Upper lobe of left lung (tissue), 6 donors: Measurements from ENCODE around the gene TCEA2. TPM values are rescaled to one million over a fixed set of nuclear protein-coding genes. Genes with fewer than 3 reads are reported as not detected.
A peak's percentile ranks its signal among the peaks of the same experiment; 100 is the strongest.

Experiments
- ATAC-seq, 2 donors: fragments of 200-7000 bp; cut with Tn5 transposase; one replicate each; pipeline ENCODE4 v1.9.1; 2022; ENCODE audit warnings: mild to moderate bottlenecking in 2 of 2, moderate library complexity in 2 of 2; ENCODE audit not compliant: low FRiP score in 2 of 2
- DNase-seq, 2 donors: peaks; one replicate each; pipeline ENCODE4 v3.0.0-alpha.2; 2019 to 2020
- H3K27ac ChIP-seq, 4 donors: fragments of 200-600 bp; sonication (generic); one replicate each; pipeline ENCODE4 v1.5.1; 2016 to 2019
- H3K27me3 ChIP-seq, 4 donors: fragments of 200-600 bp; sonication (generic); one replicate each; pipeline ENCODE4 v1.5.1; 2017 to 2019
- H3K36me3 ChIP-seq, 4 donors: fragments of 200-600 bp; sonication (generic); one replicate each; pipeline ENCODE4 v1.5.1; 2016 to 2019
- H3K4me1 ChIP-seq, 4 donors: fragments of 200-600 bp; sonication (generic); one replicate each; pipeline ENCODE4 v1.5.1; 2018 to 2019
- H3K4me3 ChIP-seq, 4 donors: fragments of 200-600 bp; sonication (generic); one replicate each; pipeline ENCODE4 v1.5.1; 2017 to 2019; ENCODE audit warnings: mild to moderate bottlenecking in 2 of 4, moderate library complexity in 1 of 4
- H3K9me3 ChIP-seq, 4 donors: fragments of 200-600 bp; sonication (generic); one replicate each; pipeline ENCODE4 v1.5.1; 2018 to 2019
- EP300 ChIP-seq, 4 donors: sonication (generic); formaldehyde crosslinking; IDR thresholded peaks; one replicate each; pipeline ENCODE4 v1.5.1; 2017; ENCODE audit warnings: antibody characterized with exemption in 4 of 4, control low read depth in 2 of 4
- POLR2A ChIP-seq, 4 donors: fragments of 450-650 bp; IDR thresholded peaks; one replicate each; pipeline ENCODE4 v1.5.1; 2016 to 2017; ENCODE audit warnings: antibody characterized with exemption in 4 of 4, mild to moderate bottlenecking in 2 of 4
- POLR2AphosphoS5 ChIP-seq, 2 donors: sonication (generic); formaldehyde crosslinking; IDR thresholded peaks; one replicate each; pipeline ENCODE4 v1.5.1; 2017; ENCODE audit warnings: antibody characterized with exemption in 2 of 2
- WGBS, 2 donors: methylation state at CpG; one replicate each; pipeline ENCODE4 v1.1.5; 2017 to 2018; 5-methylcytosine and 5-hydroxymethylcytosine counted together
- total RNA-seq, 6 donors: library from RNA; depleted of rRNA in 4 of 6; stranded (reverse); fragments of >200 nt in 4 of 6; gene quantifications; one replicate each; pipeline versions ENCODE4 v1.1.0 to v1.2.1, GENCODE V29; 2016 to 2021
- TF ChIP-seq, protein P1 (sequence below), 6 experiments: fragments of 450-650 bp in 4 of 6; fragments of 200-600 bp in 2 of 6; sonication (generic) in 2 of 6; IDR thresholded peaks; one replicate each; pipeline ENCODE4 v1.5.1; 2016 to 2019; ENCODE audit warnings: antibody characterized with exemption in 6 of 6
- donor health status: DM: no; HTN: no; CAD: no; lungs with moderate emphysema.
- donor health status: DM: no; HTN: yes; CAD: no; lungs with severe emphysema.

The TCEA2 gene
- total RNA-seq, 6 donors from 2014 or later = 21.7 to 56.0 (median 28.4) TPM

DNA sequence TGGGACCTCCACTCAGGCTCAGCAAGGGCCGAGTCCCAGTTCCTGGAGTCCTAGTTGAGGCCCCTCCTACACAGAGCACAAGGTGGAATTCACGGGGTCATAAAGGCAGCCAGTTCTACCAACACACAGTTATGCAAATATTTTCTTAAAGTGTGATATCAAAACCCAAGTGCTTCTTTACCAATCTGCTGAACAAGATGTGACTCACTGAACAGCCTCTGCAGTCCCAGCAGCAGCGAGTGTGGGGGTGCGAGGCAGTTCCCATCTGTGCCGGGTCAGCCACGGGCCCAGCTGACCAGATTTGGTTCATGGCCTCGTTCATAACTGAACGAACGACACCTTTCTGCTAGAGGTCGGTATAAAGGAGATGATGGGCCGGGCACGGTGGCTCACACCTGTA lies 4.5 kb upstream of the TCEA2 start:
- TF ChIP-seq POLR2AphosphoS5 (IDR thresholded peaks at IDR 0.05) = no peak
- TF ChIP-seq, protein P1, sequence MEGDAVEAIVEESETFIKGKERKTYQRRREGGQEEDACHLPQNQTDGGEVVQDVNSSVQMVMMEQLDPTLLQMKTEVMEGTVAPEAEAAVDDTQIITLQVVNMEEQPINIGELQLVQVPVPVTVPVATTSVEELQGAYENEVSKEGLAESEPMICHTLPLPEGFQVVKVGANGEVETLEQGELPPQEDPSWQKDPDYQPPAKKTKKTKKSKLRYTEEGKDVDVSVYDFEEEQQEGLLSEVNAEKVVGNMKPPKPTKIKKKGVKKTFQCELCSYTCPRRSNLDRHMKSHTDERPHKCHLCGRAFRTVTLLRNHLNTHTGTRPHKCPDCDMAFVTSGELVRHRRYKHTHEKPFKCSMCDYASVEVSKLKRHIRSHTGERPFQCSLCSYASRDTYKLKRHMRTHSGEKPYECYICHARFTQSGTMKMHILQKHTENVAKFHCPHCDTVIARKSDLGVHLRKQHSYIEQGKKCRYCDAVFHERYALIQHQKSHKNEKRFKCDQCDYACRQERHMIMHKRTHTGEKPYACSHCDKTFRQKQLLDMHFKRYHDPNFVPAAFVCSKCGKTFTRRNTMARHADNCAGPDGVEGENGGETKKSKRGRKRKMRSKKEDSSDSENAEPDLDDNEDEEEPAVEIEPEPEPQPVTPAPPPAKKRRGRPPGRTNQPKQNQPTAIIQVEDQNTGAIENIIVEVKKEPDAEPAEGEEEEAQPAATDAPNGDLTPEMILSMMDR (IDR thresholded peaks at IDR 0.05) = no peak
- no peak for TF ChIP-seq POLR2A (IDR thresholded peaks at IDR 0.05)
- TF ChIP-seq EP300 (IDR thresholded peaks at IDR 0.05) = no peak

DNA sequence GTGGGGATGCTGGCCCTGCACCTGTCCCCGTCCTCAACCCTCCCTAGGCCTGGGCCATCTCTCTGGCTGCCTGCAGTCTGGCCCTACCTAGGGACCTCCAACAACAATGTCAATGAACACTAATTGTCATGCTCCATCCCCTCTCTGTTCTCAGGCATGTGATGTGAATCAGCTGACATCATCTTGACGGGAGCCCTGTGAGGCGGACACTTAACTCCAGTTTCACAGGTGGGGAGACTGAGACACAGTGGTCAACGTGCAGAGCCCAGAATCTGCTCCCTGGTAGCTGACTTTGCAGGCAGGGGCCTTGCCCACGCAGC lies 762 bp upstream of the TCEA2 start:
- Histone ChIP-seq H3K4me3 (peak overlapping the region in 3 of 4 donors; percentile 78 to 95 (median 83)), H3K4me1 (peaks cover 33 to 50% (median 38%) of the 10 kb centered on the region in 4 donors), H3K9me3 (no peaks in the 10 kb centered on the region), H3K27me3 (no peaks in the 10 kb centered on the region), H3K36me3 (no peaks in the 10 kb centered on the region), H3K27ac (peak overlapping the region; percentile 74 to 86 (median 85))
- no peak for TF ChIP-seq POLR2A (IDR thresholded peaks at IDR 0.05)
- TF ChIP-seq, protein P1 (IDR thresholded peaks at IDR 0.05) = no peak
- TF ChIP-seq EP300 (IDR thresholded peaks at IDR 0.05) = no peak
- no peak for TF ChIP-seq POLR2AphosphoS5 (IDR thresholded peaks at IDR 0.05)
- DNase-seq (no peak), ATAC-seq (no peak)
- WGBS, 2 donors = 60 to 69% methylated on average over 3 to 5 of the region's 5 CpGs

More for the DNA sequence above, 4.5 kb upstream of the TCEA2 start:
- no peak for DNase-seq
- no peak for ATAC-seq
- no peaks in the 10 kb centered on the region for H3K36me3 ChIP-seq
- WGBS, 2 donors = 71 to 80% methylated on average over 9 to 12 of the region's 12 CpGs
- no peaks in the 10 kb centered on the region for H3K27me3 ChIP-seq
- H3K27ac ChIP-seq = peak overlapping the region in 1 of 4 donors; percentile 19
- peaks cover 34 to 57% (median 47%) of the 10 kb centered on the region in 4 donors for H3K4me1 ChIP-seq
- no peaks in the 10 kb centered on the region for H3K9me3 ChIP-seq
- H3K4me3 ChIP-seq = no peak overlapping the region

DNA sequence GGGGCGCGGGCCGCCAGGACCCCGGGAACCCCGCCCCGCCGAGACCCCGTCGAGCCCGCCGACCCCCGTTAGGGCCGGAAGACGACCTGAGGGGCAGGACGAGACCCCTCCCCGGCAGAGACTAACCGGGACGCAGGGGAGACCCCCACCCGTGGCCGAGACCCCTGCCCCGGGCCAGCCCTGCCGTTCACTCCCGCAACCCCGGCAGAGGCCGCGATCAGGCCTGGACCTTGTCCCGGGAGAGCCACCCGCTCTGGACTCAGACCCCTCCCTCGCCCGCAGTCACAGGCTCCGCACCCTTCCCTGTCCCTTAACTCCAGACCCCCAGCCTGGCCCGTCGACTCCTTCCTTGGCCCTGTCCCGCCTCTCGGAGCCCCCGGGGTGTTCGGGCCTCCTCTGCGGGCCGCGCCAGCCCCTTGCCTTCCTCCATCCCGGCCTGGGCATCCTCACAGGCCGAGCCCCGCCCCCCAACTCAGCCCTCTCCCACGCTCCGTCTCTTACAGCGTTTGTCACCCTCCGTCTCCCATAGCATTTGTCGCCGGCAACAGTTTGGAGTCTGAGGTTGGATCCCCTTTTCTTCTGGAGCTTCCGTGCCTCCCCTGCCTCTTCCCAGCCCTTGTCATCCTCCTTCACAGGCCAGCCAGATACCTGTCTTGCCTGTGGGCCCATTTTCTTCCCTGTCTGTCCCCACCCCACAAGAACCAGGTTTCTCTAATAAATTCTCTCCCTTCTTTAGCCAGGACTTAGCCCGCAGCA lies 569 bp downstream of the TCEA2 start:
- H3K4me1 ChIP-seq = peaks cover 25 to 38% (median 28%) of the 10 kb centered on the region in 4 donors
- H3K27ac ChIP-seq = peak overlapping the region; percentile 68 to 85 (median 80)
- DNase-seq (peak in 1 of 2 donors; percentile 85), ATAC-seq (peak in 1 of 2 donors; percentile 41)
- 5 to 10% methylated on average over 30 to 44 of the region's 51 CpGs for WGBS, 2 donors
- peak overlapping the region; percentile 71 to 95 (median 80) for H3K4me3 ChIP-seq
- no peaks in the 10 kb centered on the region for H3K27me3 ChIP-seq
- H3K36me3 ChIP-seq = no peaks in the 10 kb centered on the region
- TF ChIP-seq POLR2AphosphoS5 (IDR thresholded peaks at IDR 0.05) (no peak), EP300 (IDR thresholded peaks at IDR 0.05) (no peak), POLR2A (IDR thresholded peaks at IDR 0.05) (no peak)
- TF ChIP-seq, protein P1 (IDR thresholded peaks at IDR 0.05) = no peak
- H3K9me3 ChIP-seq = no peaks in the 10 kb centered on the region

DNA sequence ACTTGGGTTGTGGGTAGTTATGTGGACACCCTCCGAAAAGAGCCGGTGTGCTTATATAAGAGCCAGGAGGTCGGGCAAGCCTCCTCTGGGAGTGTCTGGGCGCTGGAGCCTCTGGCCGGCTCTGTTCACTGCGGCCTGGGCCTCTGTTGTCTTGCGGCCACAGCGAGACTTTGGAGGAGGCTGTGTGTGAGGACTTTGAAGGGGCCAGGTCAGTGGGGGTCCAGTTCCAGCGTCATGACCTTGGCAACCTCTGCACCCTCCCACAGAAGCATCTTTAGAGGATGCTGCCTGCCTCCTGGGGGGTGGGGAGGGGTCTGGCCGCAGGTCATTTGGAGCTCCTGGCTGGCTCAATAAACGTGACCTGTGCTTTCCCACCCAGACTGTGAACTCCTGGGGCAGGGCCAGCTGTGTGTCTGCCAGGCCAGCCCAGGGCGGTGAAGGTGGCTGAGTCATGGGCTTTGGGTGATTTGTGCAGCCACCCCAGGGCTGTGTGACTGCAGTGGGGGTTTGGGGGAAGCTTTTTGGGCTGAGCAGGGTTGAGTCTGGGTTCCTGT lies 1.2 kb downstream of the TCEA2 start:
- Histone ChIP-seq H3K4me3 (peak overlapping the region in 3 of 4 donors; percentile 78 to 95 (median 83)), H3K27ac (peak overlapping the region in 2 of 4 donors; percentile 68 to 85), H3K4me1 (peaks cover 24 to 38% (median 28%) of the 10 kb centered on the region in 4 donors), H3K27me3 (no peaks in the 10 kb centered on the region), H3K9me3 (no peaks in the 10 kb centered on the region), H3K36me3 (no peaks in the 10 kb centered on the region)
- TF ChIP-seq POLR2AphosphoS5 (IDR thresholded peaks at IDR 0.05) (no peak), EP300 (IDR thresholded peaks at IDR 0.05) (no peak), POLR2A (IDR thresholded peaks at IDR 0.05) (no peak)
- TF ChIP-seq, protein P1 (IDR thresholded peaks at IDR 0.05) = no peak
- DNase-seq = peak in 1 of 2 donors; percentile 56
- WGBS, 2 donors = 46 to 48% methylated on average over 9 to 12 of the region's 12 CpGs
- no peak for ATAC-seq
